Smooth muscle cell of the brain vasculature (primary cell): ENCODE data around the gene NIF3L1.
"Not testable (repeated sequence)": the region's sequence is repeated elsewhere in the genome, so short reads cannot be mapped to it uniquely, and the experiment has no call there.

Experiments used
- DNase-seq: peaks from one replicate; pipeline ENCODE4 v3.0.0-alpha.2; 2012; ENCODE audit warnings: low read depth, low spot score

NIF3L1 gene

GRCh38 chr2:200871151-200871550 lies 18.0 kb upstream of the NIF3L1 start:
- DNase-seq: no peak

GRCh38 chr2:200873560-200873959 lies 15.6 kb upstream of the NIF3L1 start:
- DNase-seq: no peak

- no peak for DNase-seq
Observed at GRCh38 chr2:200877443-200877842, 11.7 kb upstream of the NIF3L1 start.

- DNase-seq: no peak
Observed at GRCh38 chr2:200878289-200878880, 10.8 kb upstream of the NIF3L1 start.

GRCh38 chr2:200881715-200882249 lies 7.4 kb upstream of the NIF3L1 start:
- not testable (repeated sequence) for DNase-seq

- DNase-seq: no peak
Observed at GRCh38 chr2:200899482-200899881, 10.3 kb downstream of the NIF3L1 start.

GRCh38 chr2:200901459-200902072 lies 12.4 kb downstream of the NIF3L1 start:
- DNase-seq: peak; percentile 80

- DNase-seq: peak; percentile 40
Observed at GRCh38 chr2:200905618-200906296, 16.6 kb downstream of the NIF3L1 start.

- no peak for DNase-seq
Observed at GRCh38 chr2:200909958-200910357, 20.8 kb downstream of the NIF3L1 start.

GRCh38 chr2:200913654-200914053 lies 24.5 kb downstream of the NIF3L1 start:
- no peak for DNase-seq

- DNase-seq: no peak
Observed at GRCh38 chr2:200922439-200922838, 33.3 kb downstream of the NIF3L1 start.

GRCh38 chr2:200929334-200930249 lies 40.4 kb downstream of the NIF3L1 start:
- no peak for DNase-seq

GRCh38 chr2:200930947-200931626 lies 41.9 kb downstream of the NIF3L1 start:
- no peak for DNase-seq

- DNase-seq: no peak
Observed at GRCh38 chr2:200939832-200940231, 50.7 kb downstream of the NIF3L1 start.

GRCh38 chr2:200943527-200944105 lies 54.4 kb downstream of the NIF3L1 start:
- no peak for DNase-seq

- peak; percentile 47 for DNase-seq
Observed at GRCh38 chr2:200944467-200945394, 55.6 kb downstream of the NIF3L1 start.

- DNase-seq: no peak
Observed at GRCh38 chr2:200945395-200945729, 56.2 kb downstream of the NIF3L1 start.

GRCh38 chr2:200950378-200950777 lies 61.2 kb downstream of the NIF3L1 start:
- no peak for DNase-seq
